ENCODE measurements around the gene FOXL3. TPM values are rescaled to one million over a fixed set of nuclear protein-coding genes. Genes with fewer than 3 reads are reported as not detected.
"Not testable (repeated sequence)": the region's sequence is repeated elsewhere in the genome, so short reads cannot be mapped to it uniquely, and the experiment has no call there.

FOXL3 gene
- total RNA-seq, 1 donor = not detected

DNA sequence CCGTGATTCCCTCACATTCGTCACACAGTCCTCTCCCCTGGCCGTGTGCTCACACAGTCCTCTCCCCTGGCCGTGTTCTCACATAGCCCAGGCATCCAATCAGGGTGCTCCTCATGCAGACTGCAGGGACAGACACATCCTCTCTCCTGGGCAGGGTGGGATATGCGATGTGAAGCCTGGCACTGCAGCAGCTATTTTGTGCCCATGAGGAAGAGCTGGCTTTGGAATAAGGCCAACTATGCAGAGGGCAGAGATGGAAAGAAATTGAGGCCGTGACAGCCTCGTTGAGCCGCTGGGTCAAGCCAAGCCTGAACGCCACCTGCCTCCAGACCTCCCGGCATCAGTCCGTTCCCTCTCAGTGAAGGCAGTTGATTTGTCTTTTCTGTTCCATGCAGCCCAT lies 35.8 kb downstream of the FOXL3 start:
- no peaks in the 10 kb centered on the region for H3K27me3 ChIP-seq (ENCODE audit: insufficient read depth, low read length)
- no peaks in the 10 kb centered on the region for H3K9me3 ChIP-seq (ENCODE audit: low read depth, low read length)
- H3K4me1 ChIP-seq (ENCODE audit: insufficient read depth, low read length) = no peaks in the 10 kb centered on the region
- no peak overlapping the region for H3K4me3 ChIP-seq (ENCODE audit: low read length)

GRCh38 chr7:326273-326672 lies 36.3 kb downstream of the FOXL3 start:
- Histone ChIP-seq H3K4me3 (ENCODE audit: low read length) (no peak overlapping the region), H3K4me1 (ENCODE audit: insufficient read depth, low read length) (no peaks in the 10 kb centered on the region), H3K9me3 (ENCODE audit: low read depth, low read length) (no peaks in the 10 kb centered on the region), H3K27me3 (ENCODE audit: insufficient read depth, low read length) (no peaks in the 10 kb centered on the region)

- H3K9me3 ChIP-seq (ENCODE audit: low read depth, low read length) = no peaks in the 10 kb centered on the region
- no peak overlapping the region for H3K4me3 ChIP-seq (ENCODE audit: low read length)
- H3K27me3 ChIP-seq (ENCODE audit: insufficient read depth, low read length) = no peaks in the 10 kb centered on the region
- H3K4me1 ChIP-seq (ENCODE audit: insufficient read depth, low read length) = no peaks in the 10 kb centered on the region
Measured at GRCh38 chr7:326809-327232, 36.9 kb downstream of the FOXL3 start.

DNA sequence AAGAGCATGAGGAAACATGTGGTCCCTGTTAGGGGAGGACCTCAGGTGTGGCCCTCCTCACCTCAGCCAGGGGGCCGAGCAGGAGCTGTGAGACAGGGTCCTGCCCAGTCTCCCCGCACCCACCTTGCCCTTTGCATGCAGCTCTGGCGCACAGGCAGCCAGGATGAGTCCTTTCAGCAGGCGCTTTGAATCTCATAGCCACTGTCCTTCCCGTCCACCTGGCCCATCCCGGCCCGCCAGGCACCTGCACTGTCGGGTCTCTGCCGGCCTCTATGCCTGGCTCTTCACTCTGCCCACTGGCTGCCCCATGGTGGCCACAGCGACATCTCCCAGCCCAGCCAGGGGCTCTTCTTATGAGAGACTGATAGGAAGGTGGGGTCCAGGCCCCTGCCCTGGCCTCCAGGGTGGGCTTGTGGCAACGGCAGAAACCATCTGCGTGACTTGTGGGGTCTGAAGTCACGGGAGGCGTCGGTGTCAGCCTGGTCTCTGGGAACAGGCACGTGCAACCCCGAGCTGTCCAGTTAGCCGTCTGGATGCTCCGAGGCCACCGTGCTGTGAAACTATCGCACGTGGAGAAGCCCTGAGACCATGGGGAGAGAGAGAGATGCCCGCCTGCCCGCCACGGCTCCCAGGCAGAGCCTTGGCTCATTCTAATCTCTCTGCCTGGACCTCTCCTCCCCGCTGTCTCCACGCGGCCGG lies 37.4 kb downstream of the FOXL3 start:
- H3K4me3 ChIP-seq (ENCODE audit: low read length) = no peak overlapping the region
- no peaks in the 10 kb centered on the region for H3K4me1 ChIP-seq (ENCODE audit: insufficient read depth, low read length)
- H3K9me3 ChIP-seq (ENCODE audit: low read depth, low read length) = no peaks in the 10 kb centered on the region
- H3K27me3 ChIP-seq (ENCODE audit: insufficient read depth, low read length) = no peaks in the 10 kb centered on the region

- Histone ChIP-seq H3K4me3 (ENCODE audit: low read length) (no peak overlapping the region), H3K9me3 (ENCODE audit: low read depth, low read length) (no peaks in the 10 kb centered on the region)
Measured at GRCh38 chr7:327991-328702, 38.2 kb downstream of the FOXL3 start.

DNA sequence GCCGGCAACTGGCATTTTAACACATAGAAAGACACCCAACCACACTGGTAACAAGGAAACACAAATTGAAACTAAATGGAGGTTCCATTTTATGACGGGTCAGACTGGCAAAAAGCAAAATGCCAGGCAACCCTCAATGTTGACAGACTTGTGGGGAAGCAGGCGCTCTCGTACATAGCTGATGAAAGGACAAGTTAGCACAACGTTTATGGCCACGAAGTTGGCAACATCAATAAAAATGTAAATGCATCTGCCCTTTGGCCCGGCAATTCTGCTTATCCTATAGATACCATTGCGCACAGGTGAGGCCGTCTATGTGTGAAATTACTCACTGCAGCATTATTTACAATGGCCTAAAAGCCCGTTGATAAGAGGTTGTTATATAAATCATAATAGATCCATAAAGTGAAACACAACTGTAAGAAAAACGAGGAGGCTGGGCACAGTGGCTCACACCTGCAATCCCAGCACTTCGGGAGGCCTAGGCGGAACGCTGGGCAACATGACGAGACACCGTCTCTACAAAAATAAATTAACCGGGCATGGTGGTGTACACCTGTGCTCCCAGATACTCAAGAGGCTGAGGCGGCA lies 39.8 kb downstream of the FOXL3 start:
- H3K27me3 ChIP-seq (ENCODE audit: insufficient read depth, low read length) = no peaks in the 10 kb centered on the region
- no peak overlapping the region for H3K4me3 ChIP-seq (ENCODE audit: low read length)
- H3K4me1 ChIP-seq (ENCODE audit: insufficient read depth, low read length) = peaks cover 6% of the 10 kb centered on the region
- no peaks in the 10 kb centered on the region for H3K9me3 ChIP-seq (ENCODE audit: low read depth, low read length)

More at GRCh38 chr7:327991-328702, 38.2 kb downstream of the FOXL3 start:
- Histone ChIP-seq H3K27me3 (ENCODE audit: insufficient read depth, low read length) (no peaks in the 10 kb centered on the region), H3K4me1 (ENCODE audit: insufficient read depth, low read length) (peaks cover 6% of the 10 kb centered on the region)

GRCh38 chr7:330511-331230 lies 40.7 kb downstream of the FOXL3 start:
- Histone ChIP-seq H3K27me3 (ENCODE audit: insufficient read depth, low read length) (no peaks in the 10 kb centered on the region), H3K4me3 (ENCODE audit: low read length) (no peak overlapping the region), H3K9me3 (ENCODE audit: low read depth, low read length) (no peaks in the 10 kb centered on the region), H3K4me1 (ENCODE audit: insufficient read depth, low read length) (peaks cover 6% of the 10 kb centered on the region)

- no peaks in the 10 kb centered on the region for H3K27me3 ChIP-seq (ENCODE audit: insufficient read depth, low read length)
- H3K9me3 ChIP-seq (ENCODE audit: low read depth, low read length) = no peaks in the 10 kb centered on the region
- no peak overlapping the region for H3K4me3 ChIP-seq (ENCODE audit: low read length)
- peaks cover 6% of the 10 kb centered on the region for H3K4me1 ChIP-seq (ENCODE audit: insufficient read depth, low read length)
Measured at GRCh38 chr7:332020-332517, 42.1 kb downstream of the FOXL3 start.

- Histone ChIP-seq H3K27me3 (ENCODE audit: insufficient read depth, low read length) (no peaks in the 10 kb centered on the region), H3K9me3 (ENCODE audit: low read depth, low read length) (no peaks in the 10 kb centered on the region), H3K4me3 (ENCODE audit: low read length) (no peak overlapping the region), H3K4me1 (ENCODE audit: insufficient read depth, low read length) (peaks cover 6% of the 10 kb centered on the region)
Measured at GRCh38 chr7:332646-333392, 42.8 kb downstream of the FOXL3 start.

DNA sequence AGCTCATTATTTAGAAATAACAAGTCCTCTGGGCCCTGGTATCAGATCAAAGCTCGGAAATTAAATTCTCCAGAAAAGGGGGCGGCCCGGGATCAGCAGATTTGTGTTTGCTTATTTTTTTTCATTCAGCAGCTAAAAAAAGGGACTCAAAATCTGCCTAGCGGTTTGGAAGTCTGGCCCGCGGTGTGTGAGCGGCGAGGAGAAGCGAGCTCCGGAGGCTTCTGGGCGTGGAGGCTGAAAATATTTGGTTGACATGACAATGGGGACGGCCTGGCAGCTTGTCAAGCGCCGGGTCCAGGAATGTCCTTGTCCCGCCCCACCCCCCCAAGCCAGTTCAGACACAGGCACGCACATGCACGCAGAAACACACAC lies 43.4 kb downstream of the FOXL3 start:
- Histone ChIP-seq H3K9me3 (ENCODE audit: low read depth, low read length) (no peaks in the 10 kb centered on the region), H3K4me3 (ENCODE audit: low read length) (no peak overlapping the region), H3K4me1 (ENCODE audit: insufficient read depth, low read length) (peaks cover 6% of the 10 kb centered on the region), H3K27me3 (ENCODE audit: insufficient read depth, low read length) (no peaks in the 10 kb centered on the region)

DNA sequence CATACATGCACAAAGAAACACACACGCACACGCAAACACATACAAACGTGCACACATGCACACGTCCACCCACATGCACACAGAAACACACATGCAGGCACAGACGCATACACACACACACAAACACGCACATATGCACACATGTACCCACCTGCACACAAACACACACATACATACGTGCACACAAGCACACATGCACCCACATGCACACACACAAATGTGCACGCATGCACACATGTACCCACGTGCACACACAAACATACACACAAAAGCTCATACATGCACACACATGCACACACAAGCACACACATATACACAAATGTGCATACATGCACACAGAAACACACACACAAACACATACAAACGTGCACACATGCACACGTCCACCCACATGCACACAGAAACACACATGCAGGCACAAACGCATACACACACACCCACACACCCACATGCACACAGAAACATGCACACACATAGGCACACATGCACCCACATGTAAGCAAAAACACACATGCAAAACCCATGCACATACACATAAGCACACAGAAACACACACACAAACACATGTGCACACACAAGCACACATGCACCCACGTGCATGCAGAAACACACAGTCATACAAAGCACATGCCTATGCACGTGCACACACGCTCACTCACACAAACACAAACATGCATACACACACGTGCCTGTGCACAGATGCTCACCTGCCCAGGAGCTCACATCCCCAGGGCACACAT lies 44.8 kb downstream of the FOXL3 start:
- Histone ChIP-seq H3K4me1 (ENCODE audit: insufficient read depth, low read length) (peaks cover 6% of the 10 kb centered on the region), H3K9me3 (ENCODE audit: low read depth, low read length) (no peaks in the 10 kb centered on the region), H3K27me3 (ENCODE audit: insufficient read depth, low read length) (no peaks in the 10 kb centered on the region), H3K4me3 (ENCODE audit: low read length) (no peak overlapping the region)

DNA sequence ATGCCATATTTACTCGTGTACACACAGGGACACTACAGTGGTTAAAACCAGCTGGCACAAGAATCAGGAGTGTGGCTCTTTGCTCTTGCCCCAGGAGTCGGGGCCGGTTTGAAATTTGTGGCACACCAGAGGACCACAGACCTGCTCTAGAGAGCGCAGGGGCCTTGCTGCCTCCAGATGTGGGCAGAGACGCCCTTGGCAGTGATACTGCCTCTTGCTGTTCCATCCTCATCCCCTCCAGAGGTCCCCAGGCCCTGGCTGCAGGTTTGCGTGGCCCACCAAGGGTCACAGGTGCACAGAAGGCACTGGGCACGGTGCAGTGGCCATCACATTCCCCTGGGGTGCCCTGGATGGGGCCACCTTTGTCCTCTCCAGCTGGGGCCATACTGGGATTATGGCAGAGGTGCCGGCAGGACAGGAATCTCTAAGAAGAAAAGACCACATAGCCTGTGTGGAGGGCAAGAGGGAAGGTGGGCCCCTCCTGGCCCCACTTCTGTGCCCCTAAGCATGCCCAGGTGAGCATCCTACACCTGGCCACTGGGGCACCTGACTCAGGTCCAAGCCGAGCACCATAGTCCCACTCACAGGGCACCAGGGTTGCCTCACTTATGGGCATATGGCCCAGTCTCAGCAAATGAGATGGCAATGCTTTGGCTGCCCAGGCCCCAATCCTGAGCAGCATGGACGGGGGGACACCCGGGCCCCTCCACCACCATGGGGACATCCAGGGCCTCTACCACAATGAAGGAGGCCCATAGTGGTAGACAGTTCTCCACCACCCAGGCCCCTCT lies 45.6 kb downstream of the FOXL3 start:
- H3K9me3 ChIP-seq (ENCODE audit: low read depth, low read length) = no peaks in the 10 kb centered on the region
- H3K4me1 ChIP-seq (ENCODE audit: insufficient read depth, low read length) = peaks cover 6% of the 10 kb centered on the region

DNA sequence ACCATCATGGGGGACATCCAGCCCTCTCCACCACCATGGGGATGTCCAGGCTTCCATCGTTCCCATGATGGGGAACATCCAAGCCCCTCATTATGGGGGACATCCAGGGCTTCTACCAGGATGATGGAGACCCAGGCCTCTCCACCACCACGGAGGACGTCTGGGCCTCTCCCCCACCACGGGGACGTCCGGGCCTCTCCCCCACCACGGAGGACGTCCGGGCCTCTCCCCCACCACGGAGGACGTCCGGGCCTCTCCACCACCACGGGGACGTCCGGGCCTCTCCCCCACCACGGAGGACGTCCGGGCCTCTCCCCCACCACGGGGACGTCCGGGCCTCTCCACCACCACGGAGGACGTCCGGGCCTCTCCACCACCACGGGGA lies 46.2 kb downstream of the FOXL3 start:
- not testable (repeated sequence) for H3K9me3 ChIP-seq (ENCODE audit: low read depth, low read length); H3K4me3 ChIP-seq (ENCODE audit: low read length); H3K27me3 ChIP-seq (ENCODE audit: insufficient read depth, low read length); H3K4me1 ChIP-seq (ENCODE audit: insufficient read depth, low read length)

More for the DNA sequence above, 45.6 kb downstream of the FOXL3 start:
- H3K4me3 ChIP-seq (ENCODE audit: low read length) = no peak overlapping the region
- no peaks in the 10 kb centered on the region for H3K27me3 ChIP-seq (ENCODE audit: insufficient read depth, low read length)

Measured in mononuclear cell (primary cell).